ENCODE measurements around the gene HMX1.

Gene HMX1

DNA sequence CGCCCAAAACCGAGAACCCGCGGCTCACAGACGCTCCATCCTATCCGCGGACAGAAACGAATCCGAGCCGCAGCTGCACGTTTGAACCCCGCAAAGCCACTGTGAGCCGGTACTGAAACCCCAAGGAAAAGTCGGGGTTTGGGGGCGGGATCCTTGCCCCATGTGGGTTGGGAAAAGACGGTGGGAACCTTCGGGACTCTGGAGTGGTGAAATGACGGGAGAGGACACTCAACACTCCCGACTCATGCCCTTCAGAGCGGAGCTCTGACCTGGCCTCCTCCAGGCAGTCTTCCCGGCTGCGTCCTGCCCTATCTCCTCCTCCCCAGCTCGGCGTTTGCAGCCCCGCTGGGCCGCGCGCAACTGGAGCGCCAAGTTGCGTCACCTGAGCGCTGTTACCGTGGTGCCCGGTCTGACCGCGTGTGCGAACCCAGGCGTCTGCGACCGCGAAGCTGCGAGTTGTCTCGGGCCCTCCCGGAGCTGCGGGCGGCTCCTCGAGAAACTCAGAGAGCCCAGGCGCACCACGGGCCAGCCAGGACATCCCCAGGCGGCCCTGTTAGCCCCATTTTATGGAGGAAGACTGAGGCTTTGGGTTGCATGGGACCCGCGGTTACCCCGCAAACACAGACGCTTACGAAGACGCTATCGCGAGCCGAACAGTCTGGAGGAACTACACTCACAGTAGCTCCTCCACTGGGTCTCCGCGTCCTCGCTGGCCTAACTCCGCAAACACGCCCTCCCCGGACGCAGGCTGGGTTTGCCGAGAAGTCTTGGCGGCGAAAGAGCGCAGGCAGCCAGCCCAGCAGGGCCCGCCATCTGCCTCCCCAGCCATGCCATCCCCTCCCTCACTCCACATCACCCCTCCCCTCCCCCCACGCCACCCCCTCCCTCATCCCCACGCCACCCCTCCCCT lies 20.3 kb upstream of the HMX1 start:
- no peak for DNase-seq

DNA sequence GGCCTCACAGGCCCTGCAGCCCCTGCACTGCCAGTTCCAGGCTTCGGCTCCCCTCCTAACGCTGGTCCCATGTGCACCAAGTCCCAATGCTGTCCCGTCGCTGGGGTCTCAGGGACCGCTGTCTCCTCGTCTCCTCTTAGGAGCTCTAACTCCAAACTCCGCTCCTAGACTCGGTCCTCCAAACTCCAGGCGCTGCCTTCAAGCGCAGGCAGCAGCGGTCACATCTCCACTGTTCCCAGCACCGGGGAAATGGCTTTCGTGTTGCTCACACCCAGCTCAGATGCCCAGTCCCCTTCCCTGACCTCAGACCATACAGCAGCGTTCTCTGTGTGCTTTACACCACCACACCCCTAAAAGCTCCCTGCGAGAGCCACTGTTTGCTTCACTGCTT lies 19.6 kb upstream of the HMX1 start:
- no peak for DNase-seq

DNA sequence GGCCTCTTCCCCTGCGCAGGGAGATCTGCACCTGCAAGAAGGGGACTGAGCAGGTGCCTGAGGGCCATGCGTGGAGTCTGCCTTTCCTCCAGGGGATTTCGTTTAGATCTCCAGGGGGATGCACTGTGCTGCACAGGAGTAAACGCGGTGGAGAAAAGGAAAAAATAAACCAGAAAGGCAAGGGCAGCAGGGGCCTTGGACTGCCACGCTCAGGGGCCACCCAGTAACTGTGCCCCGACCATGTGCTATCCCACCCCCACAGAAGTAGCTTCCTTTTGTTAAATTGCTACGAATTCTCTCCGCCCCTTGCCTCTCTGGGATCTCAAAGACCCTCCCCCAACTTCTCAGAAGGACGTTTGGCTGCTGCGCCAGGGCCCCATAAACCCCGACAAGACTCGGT lies 17.2 kb upstream of the HMX1 start:
- no peak for DNase-seq

DNA sequence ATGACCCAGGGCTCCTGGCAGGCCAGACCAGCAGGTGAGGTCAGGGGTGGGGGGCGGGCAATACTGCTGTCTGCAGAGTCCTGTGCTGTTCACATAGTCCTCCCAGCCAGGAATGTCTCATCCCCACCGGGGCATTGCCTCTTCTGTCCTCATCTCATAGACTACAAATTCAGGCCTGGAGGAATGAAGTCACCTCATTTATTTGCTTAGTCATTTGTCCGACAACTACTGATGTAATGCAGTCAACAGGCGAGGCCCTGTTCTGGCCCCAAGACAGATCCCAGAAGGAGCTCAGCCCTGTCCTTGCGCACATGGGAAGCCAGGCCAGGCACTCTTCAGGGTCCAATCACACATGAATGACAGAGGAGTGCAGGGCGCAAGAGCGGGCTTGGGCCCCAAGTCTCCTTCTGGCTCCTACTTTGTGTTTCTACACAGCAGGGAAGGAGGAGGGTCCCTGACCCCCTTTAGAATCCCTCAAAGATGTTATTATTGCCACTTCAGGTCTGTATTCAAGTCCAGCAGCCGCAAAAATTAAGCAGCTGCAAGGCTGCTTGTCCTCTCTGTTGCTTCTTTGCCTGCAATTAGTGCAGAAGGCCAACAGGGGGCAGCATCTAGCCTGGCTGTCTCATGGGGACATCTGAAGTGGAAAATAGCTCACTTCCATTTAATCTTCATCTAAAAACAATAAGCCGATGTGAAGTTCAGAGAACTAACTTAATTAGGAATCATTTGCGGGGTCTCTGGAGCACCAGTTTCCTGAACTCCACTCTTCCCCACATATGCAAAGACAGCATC lies 15.2 kb upstream of the HMX1 start:
- no peak for DNase-seq

DNA sequence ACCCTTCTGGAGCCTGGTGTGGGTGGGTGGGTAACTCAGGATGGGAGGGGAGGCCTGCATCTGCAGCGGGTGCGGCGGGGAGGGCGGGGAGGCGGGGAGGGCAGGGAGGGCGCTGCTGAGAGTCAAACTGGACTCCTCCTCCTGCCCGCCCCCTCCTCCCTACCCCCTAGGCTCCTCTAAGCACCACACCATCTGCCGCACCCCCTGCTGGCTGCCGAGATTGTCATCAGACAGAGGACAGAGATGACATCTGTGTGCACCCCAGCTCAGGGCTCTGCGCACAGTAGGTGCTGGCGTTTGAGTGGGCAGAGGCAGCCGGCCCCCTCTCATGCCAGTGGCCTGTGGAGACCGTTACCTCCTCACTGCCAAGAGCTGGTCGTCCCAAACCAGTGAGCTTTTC lies 10.6 kb upstream of the HMX1 start:
- no peak for DNase-seq

DNA sequence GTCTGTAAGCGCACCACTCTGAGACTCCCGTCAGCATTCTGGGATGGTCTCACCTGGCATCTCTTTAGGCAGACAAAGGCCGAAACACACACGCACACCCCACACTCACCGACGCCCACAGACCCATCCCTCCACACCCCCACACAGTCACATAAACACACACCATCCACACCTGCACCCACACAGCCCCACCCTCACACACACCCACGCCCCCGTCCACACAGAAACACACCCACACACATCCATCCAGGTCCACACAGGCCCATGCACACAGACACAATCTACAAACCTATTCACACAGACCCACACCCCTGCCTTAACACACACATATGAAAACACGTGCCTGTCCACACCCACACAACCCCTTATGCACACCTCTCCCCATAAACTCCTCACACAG lies 9.2 kb upstream of the HMX1 start:
- DNase-seq = no peak

DNA sequence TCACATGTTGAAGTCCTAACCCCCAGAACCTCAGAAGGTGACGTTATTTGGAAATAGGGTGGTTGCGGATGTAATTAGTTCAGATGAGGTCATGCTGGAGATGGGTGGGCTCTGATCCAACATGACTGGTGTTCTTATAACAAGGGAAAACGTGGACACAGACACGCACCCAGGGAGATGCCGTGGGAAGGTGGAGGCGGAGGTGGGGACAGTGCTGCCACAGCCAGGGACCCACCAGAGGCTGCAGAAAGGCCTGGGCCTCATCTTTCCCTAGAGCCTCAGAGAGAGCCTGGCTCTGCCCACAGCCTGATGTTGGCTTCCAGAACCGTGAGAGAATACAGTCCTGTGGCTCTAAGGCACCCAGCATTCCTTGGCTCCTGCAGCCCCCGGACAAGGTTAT lies 7.9 kb upstream of the HMX1 start:
- no peak for DNase-seq

DNA sequence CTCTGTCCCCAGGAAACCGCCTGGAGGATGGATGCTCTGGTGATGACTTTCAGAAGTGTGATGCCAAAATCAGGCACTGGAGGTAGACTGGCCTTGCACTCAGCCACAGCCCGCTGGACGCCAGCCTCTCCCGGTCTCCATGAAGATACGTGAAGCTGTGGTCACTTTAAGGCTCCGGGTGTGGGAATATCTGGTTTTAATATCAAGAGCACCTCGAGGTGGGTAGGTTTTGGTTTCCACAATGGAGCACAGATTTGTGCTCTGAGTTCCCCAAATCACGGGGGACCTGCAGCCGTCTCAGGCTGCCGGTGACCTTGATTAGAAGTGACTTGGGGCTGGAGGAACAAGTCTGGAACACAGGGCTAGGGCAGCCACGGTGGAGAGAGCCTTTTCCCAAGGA lies 6.8 kb upstream of the HMX1 start:
- DNase-seq = no peak

DNA sequence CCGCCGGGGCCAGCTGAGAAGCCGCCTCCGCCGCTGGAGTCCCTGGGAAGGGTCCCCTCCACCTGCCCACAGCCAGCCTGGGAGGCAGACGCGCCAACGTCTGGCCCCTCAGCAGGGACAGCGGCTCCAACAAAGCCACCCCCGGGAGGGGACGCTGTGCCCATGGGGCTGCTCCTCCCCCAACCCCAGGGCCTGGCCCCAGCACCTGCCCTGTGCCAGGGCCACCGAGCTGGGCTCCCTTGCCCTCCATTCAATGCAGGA lies 6.1 kb upstream of the HMX1 start:
- no peak for DNase-seq

DNA sequence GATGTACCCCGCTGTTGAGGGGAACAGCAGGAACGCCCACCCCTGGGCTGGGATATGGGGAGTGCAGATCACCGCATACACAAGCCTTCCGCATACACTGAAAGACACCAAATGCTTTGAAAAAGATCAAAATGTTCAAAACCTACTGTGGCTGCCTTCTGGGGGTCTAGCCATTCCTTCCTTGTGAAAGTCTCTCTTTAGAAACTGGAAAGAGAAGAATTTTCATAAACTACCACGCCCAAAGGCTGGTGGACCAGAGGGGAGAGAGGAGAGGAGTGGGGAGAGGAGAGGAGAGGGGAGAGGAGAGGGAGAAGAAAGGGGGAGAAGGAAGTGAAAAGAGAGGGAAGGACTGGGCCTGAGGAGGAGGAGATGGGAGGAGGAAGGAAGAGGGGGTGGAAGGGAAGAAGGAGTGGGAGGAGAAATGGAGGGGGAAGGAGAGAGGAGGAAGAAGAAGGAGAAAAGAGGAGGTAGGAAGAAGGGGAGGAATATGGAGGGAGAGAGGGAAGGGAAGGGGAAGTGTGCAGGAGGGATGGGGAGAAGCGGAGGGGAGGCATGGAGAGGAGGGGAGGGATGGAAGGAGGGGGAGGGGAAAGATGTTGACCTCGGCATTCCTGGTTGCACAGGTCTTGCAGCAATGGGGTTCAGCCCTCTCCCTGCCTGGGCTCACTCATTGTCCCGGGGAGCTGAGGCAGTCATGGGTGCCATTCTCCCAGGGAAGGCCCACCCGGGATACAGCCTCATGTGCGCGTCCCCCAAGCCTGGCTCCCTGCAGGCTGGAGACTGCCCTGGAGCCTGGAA lies 5.5 kb upstream of the HMX1 start:
- DNase-seq = no peak

DNA sequence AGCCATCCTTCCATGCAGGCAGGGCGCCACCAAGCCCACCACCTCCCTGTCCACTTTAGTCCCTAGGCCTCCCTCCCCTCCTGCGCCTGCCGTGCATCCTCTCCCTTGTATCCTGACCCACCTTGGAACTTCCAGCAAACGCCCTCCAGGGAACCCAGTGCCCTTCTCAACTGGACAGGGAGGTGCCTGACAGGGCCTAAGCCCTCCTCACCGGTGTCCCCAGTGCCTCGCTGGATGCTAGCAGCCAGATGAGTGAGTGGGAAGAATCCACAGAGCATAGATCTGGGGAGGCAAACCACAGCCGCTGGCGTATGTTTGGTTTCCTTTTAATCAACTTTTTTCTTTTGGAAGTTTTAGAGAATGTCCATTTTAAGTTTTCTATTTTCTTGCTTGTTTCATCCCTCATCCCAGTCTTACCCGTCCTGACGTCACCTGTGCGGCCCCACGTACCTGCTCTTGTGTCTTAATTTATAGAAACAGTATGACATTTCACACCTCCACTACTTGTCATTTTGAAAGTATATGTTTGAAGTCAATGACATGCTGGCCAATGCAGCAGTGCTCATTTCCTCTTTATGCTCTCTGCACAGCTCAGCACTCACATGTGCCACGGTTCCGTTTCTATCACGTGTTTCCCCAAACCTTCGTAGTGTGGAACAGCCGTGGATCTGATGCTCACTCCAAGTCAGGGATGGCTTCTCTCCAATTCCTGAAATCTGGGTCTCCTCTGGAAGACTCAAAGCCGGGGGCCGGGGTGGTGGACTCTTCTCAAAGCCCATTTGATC lies 3.4 kb upstream of the HMX1 start:
- no peak for DNase-seq

DNA sequence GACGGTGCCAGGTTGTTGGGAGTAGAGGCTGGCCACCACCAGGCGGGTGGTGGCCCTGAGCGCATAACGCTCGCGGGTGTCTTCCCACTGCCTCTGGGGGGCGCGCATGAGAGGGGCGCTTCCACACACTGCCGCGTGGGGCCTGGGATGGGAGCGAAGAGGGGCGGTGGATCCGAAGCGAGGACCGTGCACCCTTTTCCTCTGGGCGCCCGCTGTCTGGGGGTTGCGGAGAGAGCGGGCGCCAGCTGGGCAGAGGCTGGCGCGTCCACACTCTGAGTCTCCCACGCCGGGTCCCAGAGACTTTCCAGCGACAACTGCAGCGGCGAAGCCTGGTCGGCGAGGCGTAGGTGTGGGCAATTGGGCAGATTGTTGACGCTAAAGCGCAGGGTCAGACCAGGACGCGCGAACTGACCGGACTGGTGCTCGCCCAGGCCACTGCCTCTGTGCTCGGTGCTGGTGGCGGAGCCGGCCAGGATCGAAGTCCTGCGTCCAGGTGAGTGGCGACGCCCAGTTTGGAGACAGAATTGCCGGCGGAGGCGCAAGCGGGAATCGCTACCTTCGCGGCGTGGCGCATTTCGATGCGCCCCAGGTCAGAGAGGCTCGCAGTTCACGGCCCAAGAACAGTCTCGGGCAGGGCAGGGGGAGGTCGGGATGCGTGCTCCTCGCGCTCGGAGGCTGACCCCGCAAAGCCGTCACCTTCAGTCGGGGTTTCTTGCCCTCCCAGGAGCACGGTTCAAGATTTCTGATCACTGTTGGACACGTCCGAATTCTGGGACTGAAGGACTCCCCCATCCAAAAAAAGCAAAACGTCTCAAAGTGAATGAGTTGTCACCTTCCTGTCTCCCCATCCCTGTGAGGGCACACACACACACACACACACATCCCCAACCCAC lies 2.6 kb upstream of the HMX1 start:
- no peak for DNase-seq

DNA sequence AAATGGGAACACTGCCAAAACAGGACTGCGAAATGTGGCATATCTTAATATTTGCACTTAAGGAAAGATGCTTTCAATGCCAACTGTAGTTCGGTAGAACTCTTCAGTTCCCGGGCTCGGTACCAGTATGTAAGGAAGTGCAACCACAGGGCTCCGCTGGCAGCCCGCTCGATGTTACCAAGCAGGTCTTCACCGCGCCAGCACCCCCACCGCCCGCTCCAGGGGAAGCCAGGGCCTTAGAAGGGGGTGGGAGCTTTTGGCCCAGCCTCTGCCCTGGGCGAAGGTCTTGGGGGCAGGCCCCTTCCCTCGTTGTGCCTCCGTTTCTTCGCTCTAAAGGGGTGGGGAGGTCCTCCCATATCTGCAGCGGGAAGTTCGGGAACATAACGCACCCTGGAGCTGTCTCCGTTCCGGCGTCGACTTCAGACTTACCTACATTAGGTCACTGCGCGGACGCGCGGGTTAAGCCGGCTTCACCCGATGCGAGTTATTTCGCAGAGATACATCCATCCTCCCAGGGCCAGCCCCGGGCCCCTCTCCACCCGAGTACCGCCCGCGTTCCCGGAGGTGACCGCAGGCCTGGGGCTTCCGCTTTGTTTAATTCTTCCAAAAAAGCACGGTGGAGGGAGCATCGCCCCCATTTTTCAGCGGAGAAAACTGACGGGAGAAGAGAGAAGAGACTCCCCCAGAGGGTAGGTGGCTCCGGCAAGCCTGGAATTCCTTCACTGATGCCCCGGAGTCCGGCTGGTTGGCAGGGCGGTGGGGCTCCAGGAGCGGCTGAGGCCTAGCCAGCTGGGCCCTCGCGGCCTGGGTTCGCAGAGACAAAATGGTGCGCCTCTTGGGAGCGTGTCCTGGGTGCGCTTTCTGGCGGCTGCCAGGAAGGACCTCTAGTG lies 1.0 kb upstream of the HMX1 start:
- DNase-seq = no peak

DNA sequence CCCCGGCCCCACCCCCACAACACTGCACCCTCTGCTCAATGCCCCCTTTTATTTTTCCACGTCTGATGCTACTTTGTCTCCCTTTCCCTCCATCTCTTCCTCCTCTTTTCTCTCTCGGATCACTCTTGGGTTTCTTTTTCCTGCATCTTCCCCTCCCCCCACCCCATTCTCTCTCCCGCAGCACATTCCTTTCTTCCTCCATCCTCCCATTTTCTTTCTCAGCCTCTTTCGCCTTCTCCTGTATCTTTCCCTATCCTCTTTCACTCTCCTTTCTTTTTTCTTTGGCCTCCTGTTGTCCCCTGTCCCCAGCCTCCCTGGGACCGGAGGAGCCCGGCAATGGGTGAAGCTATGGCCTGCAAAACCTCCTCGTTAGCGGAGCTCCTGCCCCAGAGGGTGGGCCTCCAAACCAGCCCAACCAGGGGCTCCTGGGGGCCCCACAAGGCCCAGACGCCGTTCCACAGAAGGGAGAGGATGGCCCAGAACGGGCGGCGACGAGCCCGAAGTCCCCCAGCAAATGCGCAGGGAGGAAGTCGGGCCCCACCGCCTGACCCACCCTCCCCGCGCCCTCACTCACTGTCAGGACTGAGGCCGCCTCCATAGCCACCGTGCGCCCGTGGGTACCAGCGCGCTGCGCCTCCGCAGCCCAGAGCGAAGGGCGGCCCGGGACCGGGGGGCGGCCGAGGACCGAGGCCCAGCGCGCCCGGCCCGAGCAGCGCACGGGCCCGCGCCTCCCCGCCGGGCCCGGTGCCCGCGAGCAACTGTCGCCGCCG lies 807 bp downstream of the HMX1 start:
- DNase-seq = no peak

DNA sequence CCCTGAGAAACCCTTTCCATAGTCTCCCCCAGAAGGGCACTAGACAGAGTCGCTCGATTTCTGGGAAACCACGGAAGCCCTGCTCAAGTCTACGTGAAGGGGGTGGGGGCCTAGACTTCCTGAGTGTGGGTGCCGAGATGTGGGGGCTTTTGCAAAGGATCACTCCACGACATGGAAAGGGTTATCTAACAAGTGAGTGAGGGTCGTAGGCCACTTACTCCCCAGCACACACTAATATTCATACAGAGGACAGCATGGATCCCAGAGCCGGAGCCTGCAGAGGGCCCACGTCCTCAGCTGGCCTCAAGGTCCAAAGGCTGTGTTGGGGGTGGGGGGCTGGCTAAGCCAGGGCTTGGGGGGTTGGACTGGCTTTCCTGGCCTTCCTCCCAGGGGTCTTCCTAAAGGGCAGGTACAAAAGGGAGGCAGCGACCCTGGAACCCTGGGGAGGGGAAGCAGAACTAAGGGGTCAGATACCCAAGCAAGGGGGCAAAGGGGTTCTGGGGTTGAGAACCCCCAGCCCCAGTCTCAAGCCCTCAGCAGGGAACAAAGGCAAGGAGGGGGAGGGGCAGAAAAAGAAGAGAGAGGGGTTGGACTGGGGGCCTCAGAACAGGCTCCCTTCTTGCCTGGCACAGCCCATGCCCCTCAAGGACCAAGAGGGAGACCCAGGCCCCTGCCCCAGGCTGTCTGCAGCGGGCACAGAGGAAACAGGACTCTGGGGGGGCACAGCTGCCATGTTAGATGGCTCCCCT lies 1.6 kb downstream of the HMX1 start:
- DNase-seq = no peak

DNA sequence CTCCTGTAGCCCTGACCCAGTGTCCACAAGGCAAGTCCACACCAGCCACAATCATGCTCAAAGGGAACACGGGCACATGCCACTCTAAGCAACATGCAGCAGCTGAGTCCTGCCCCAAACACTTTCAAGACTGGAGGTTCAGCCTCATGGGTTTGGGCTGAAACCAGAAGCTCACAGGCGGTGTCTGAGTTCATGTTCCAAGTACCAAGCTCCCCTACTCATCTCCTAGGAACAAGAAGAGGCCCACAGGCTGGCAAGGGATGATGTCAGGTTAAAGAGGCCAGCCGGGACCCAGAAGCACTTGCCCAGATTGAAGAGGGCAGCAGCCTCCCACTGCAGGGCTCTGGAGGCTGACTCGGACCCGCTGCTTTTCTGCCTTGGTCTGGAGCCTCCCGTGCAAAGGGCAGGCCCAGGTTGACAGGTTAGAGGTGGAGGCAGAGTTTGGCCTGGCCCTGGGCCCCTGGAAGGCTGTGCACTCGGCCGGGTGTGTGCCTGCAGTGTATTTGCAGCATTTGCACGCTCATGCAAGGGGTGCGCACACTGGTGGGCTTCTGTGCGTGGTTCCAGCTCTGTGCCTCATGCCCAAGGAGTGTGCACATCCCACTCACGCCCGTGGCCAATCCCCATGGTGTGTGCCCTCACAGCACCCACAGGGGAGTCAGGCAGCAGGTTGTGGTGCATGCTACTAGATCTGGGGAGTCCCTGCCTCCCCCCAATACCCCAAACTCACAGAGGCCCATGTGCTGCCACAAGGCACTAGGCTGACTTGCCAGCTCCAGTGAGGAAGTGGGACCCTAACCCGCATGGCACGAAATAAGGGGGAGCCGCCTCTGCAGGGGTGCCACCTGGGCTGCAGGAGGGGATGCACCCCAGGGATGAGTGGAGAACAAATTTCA lies 2.4 kb downstream of the HMX1 start:
- DNase-seq = no peak

DNA sequence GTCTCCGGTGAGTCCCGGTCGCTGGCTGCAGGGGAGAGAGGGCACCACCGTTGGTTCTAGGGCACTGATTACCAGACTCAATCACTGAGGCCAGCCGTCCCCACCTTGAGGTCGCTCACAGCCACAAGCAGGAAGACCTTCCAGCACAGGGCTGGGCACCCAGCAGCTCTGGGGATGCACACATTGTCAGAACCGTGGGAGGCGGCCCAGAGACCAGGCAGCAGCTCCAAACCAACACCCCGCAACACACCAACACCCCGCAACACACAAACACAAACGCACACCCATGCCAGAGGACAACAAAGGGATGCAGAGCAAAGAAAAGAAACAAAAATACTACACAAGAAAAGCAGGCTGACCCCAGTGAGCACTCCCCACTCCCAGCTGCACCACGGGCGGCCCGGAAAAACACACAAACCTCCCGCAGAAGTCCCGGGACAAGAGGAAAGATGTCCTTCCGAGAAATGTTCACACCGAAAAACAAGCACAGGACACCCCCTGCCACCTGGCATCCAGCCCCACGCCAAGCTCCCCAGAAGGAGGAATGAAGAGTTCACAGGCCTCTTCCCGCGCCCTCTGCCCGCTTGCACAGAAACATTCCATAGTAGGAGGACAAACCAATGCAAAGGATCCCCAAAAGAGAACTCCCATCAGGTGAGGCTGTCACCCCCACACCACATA lies 3.2 kb downstream of the HMX1 start:
- no peak for DNase-seq
